22Rv1 (cell line): ENCODE measurements around the gene SLC35F3.

Source experiments
- CTCF ChIP-seq: fragments of 450-650 bp; IDR thresholded peaks from 2 replicates; pipeline ENCODE4 v1.5.1; 2017; ENCODE audit warnings: mild to moderate bottlenecking
- ZFX ChIP-seq: fragments of 450-650 bp; IDR thresholded peaks from 2 replicates; pipeline ENCODE4 v1.6.1; 2017; ENCODE audit warnings: antibody characterized with exemption, borderline replicate concordance

- TF ChIP-seq CTCF (no peak), ZFX (no peak)
Observed at GRCh38 chr1:234289538-234290305, 385.2 kb downstream of the SLC35F3 start.
